Large intestine (tissue), 3 donors: ENCODE measurements around the gene YJEFN3. TPM values are rescaled to one million over a fixed set of nuclear protein-coding genes. Genes with fewer than 3 reads are reported as not detected.

ENCODE experiments used
- DNase-seq, 2 donors: peaks; one replicate each; pipeline versions ENCODE4 v3.0.0 to v3.0.0-alpha.2; 2013
- H3K27ac ChIP-seq: one replicate; pipeline ENCODE4 v1.5.1; 2013; ENCODE audit warnings: low read length
- H3K27me3 ChIP-seq: 2 replicates; pipeline ENCODE4 v1.6.1; 2013; ENCODE audit warnings: low read length; ENCODE audit not compliant: control insufficient read depth, insufficient read depth
- H3K36me3 ChIP-seq: 2 replicates; pipeline ENCODE4 v1.6.1; 2013; ENCODE audit warnings: low read length; ENCODE audit not compliant: control insufficient read depth, insufficient read depth
- H3K4me1 ChIP-seq: one replicate; pipeline ENCODE4 v1.6.1; 2013; ENCODE audit warnings: low read length; ENCODE audit not compliant: control insufficient read depth, insufficient read depth
- H3K4me3 ChIP-seq: one replicate; pipeline ENCODE4 v1.5.1; 2013; ENCODE audit warnings: low read length
- H3K9me3 ChIP-seq: one replicate; pipeline ENCODE4 v1.6.1; 2013; ENCODE audit warnings: mild to moderate bottlenecking, low read depth, low read length, moderate library complexity; ENCODE audit not compliant: control insufficient read depth
- WGBS: methylation state at CpG from one replicate; pipeline ENCODE4 v1.1.5; 2013; ENCODE audit warnings: low lambda C conversion rate; ENCODE audit not compliant: insufficient coverage; 5-methylcytosine and 5-hydroxymethylcytosine counted together
- polyA plus RNA-seq: library from polyadenylated mRNA; unstranded; fragments of 120-200 nt; gene quantifications from one replicate; pipeline ENCODE4 v1.2.1, GENCODE V29; 2013

The YJEFN3 gene
- polyA plus RNA-seq, 1 donor: 9.5 TPM

- no peaks in the 10 kb centered on the region for H3K9me3 ChIP-seq
- DNase-seq: no peak
- no peaks in the 10 kb centered on the region for H3K27me3 ChIP-seq
- H3K27ac ChIP-seq: no peak overlapping the region
- peaks cover 5% of the 10 kb centered on the region for H3K4me1 ChIP-seq
- H3K4me3 ChIP-seq: no peak overlapping the region
- H3K36me3 ChIP-seq: no peaks in the 10 kb centered on the region
- whole genome bisulfite sequencing: 80% methylated on average over 1 of the region's 6 CpGs
These were observed 49.5 kb downstream of the YJEFN3 start for GRCh38 chr19:19578252-19578651.

GRCh38 chr19:19579533-19580361 lies 51.0 kb downstream of the YJEFN3 start:
- DNase-seq: no peak
- H3K27ac ChIP-seq: no peak overlapping the region
- H3K27me3 ChIP-seq: no peaks in the 10 kb centered on the region
- peaks cover 5% of the 10 kb centered on the region for H3K4me1 ChIP-seq
- WGBS: no CpG with 5 or more reads among the region's 25 CpGs
- no peaks in the 10 kb centered on the region for H3K9me3 ChIP-seq
- no peak overlapping the region for H3K4me3 ChIP-seq
- no peaks in the 10 kb centered on the region for H3K36me3 ChIP-seq

- Histone ChIP-seq H3K27me3 (no peaks in the 10 kb centered on the region), H3K27ac (no peak overlapping the region), H3K36me3 (no peaks in the 10 kb centered on the region), H3K4me1 (peaks cover 5% of the 10 kb centered on the region), H3K4me3 (no peak overlapping the region), H3K9me3 (no peaks in the 10 kb centered on the region)
- DNase-seq: peak in 1 of 2 donors; percentile 60
- no CpG with 5 or more reads among the region's 4 CpGs for WGBS
These were observed 51.7 kb downstream of the YJEFN3 start for GRCh38 chr19:19580418-19580817.

- H3K27ac ChIP-seq: no peak overlapping the region
- no peaks in the 10 kb centered on the region for H3K27me3 ChIP-seq
- H3K9me3 ChIP-seq: no peaks in the 10 kb centered on the region
- no peak for DNase-seq
- H3K36me3 ChIP-seq: no peaks in the 10 kb centered on the region
- H3K4me3 ChIP-seq: no peak overlapping the region
- WGBS: no CpG with 5 or more reads among the region's 13 CpGs
- H3K4me1 ChIP-seq: peaks cover 5% of the 10 kb centered on the region
These were observed 52.7 kb downstream of the YJEFN3 start for GRCh38 chr19:19581391-19581790.

- H3K4me1 ChIP-seq: peaks cover 5% of the 10 kb centered on the region
- H3K27me3 ChIP-seq: no peaks in the 10 kb centered on the region
- no peak overlapping the region for H3K27ac ChIP-seq
- no peaks in the 10 kb centered on the region for H3K9me3 ChIP-seq
- no peaks in the 10 kb centered on the region for H3K36me3 ChIP-seq
- H3K4me3 ChIP-seq: no peak overlapping the region
- WGBS: no CpG with 5 or more reads among the region's 6 CpGs
- no peak for DNase-seq
These were observed 53.8 kb downstream of the YJEFN3 start for GRCh38 chr19:19582471-19582870.

GRCh38 chr19:19584356-19584755 lies 55.6 kb downstream of the YJEFN3 start:
- no peaks in the 10 kb centered on the region for H3K9me3 ChIP-seq
- H3K27ac ChIP-seq: no peak overlapping the region
- H3K27me3 ChIP-seq: no peaks in the 10 kb centered on the region
- DNase-seq: no peak
- no peak overlapping the region for H3K4me3 ChIP-seq
- WGBS: no CpG with 5 or more reads among the region's 6 CpGs
- no peaks in the 10 kb centered on the region for H3K36me3 ChIP-seq
- H3K4me1 ChIP-seq: peaks cover 5% of the 10 kb centered on the region

Other genes starting within 250 kb of the YJEFN3 start
- gene SUGP1, start 208.4 kb upstream of the YJEFN3 start, polyA plus RNA-seq: 38.3 TPM
- gene MAU2, start 208.1 kb upstream of the YJEFN3 start, polyA plus RNA-seq: 55.2 TPM
- gene GATAD2A, start 123.2 kb upstream of the YJEFN3 start, polyA plus RNA-seq: 46.8 TPM
- gene TSSK6, start 13.4 kb upstream of the YJEFN3 start, polyA plus RNA-seq: 1.2 TPM
- 219 TPM for gene NDUFA13, start 12.7 kb upstream of the YJEFN3 start, polyA plus RNA-seq
- gene CILP2, start 9.4 kb downstream of the YJEFN3 start, polyA plus RNA-seq: 0.09 TPM
- gene PBX4, start 89.8 kb downstream of the YJEFN3 start, polyA plus RNA-seq: 2.3 TPM
- gene LPAR2, start 99.3 kb downstream of the YJEFN3 start, polyA plus RNA-seq: 11.9 TPM
- gene GMIP, start 114.7 kb downstream of the YJEFN3 start, polyA plus RNA-seq: 7.7 TPM
- gene ATP13A1, start 134.8 kb downstream of the YJEFN3 start, polyA plus RNA-seq: 54.1 TPM
- 9.1 TPM for gene ZNF101, start 139.9 kb downstream of the YJEFN3 start, polyA plus RNA-seq
- 8.1 TPM for gene ZNF14, start 204.2 kb downstream of the YJEFN3 start, polyA plus RNA-seq